ACC112 (cell line): Measurements from ENCODE around the gene PLCB3.

Experiments
- H2AFZ ChIP-seq: fragments of 200-600 bp; sonication (generic); one replicate; pipeline ENCODE4 v1.6.0; 2017; ENCODE audit warnings: antibody characterized with exemption, low read length; ENCODE audit not compliant: unreplicated experiment
- H3K27ac ChIP-seq: fragments of 200-600 bp; sonication (generic); 2 replicates; pipeline ENCODE4 v1.5.1; 2014; ENCODE audit warnings: low read depth, mild to moderate bottlenecking, antibody characterized with exemption, low read length, moderate library complexity
- H3K27me3 ChIP-seq: fragments of 200-600 bp; sonication (generic); 2 replicates; pipeline ENCODE4 v1.6.1; 2014; ENCODE audit warnings: mild to moderate bottlenecking, antibody characterized with exemption, low read length, moderate library complexity, mixed read lengths; ENCODE audit not compliant: insufficient read depth
- H3K36me3 ChIP-seq: fragments of 200-600 bp; sonication (generic); 2 replicates; pipeline ENCODE4 v1.6.1; 2016; ENCODE audit warnings: mild to moderate bottlenecking, antibody characterized with exemption, low read length, moderate library complexity, mixed read lengths; ENCODE audit not compliant: insufficient read depth
- H3K4me1 ChIP-seq: fragments of 200-600 bp; sonication (generic); one replicate; pipeline ENCODE4 v1.6.1; 2016; ENCODE audit warnings: low read length, mixed read lengths; ENCODE audit not compliant: insufficient read depth, unreplicated experiment, control insufficient read depth
- H3K4me3 ChIP-seq: fragments of 200-600 bp; sonication (generic); 2 replicates; pipeline ENCODE4 v1.5.1; 2014; ENCODE audit warnings: mild to moderate bottlenecking, low read depth, low read length
- H3K79me2 ChIP-seq: fragments of 200-600 bp; sonication (generic); one replicate; pipeline ENCODE4 v1.6.0; 2016; ENCODE audit warnings: low read length; ENCODE audit not compliant: control insufficient read depth, unreplicated experiment, insufficient read depth

The PLCB3 gene

GRCh38 chr11:64284962-64285884 is 33.9 kb downstream of the PLCB3 start, which contains the start of gene GPR137:
Gene GPR137 (plus strand): TSS chr11:64285848. CDS start chr11:64286525, 677 bp downstream.
- Histone ChIP-seq H3K27me3 (no peaks in the 10 kb centered on the region), H3K4me3 (peak within 1 kb of the TSS; percentile 82), H3K36me3 (no peaks in the 10 kb centered on the region), H3K4me1 (no peaks in the 10 kb centered on the region), H3K27ac (peak within 1 kb of the TSS; percentile 92), H2AFZ (peak within 1 kb of the TSS; percentile 57), H3K79me2 (peaks cover 12% of the 10 kb centered on the region)

- no peaks in the 10 kb centered on the region for H3K4me1 ChIP-seq
- H2AFZ ChIP-seq: no peak overlapping the region
- H3K27ac ChIP-seq: 0 out of 2 replicates have a peak overlapping the region, but pooled peaks have one; percentile 92
- H3K79me2 ChIP-seq: peaks cover 12% of the 10 kb centered on the region
- peak overlapping the region; percentile 82 for H3K4me3 ChIP-seq
- peaks cover 9% of the 10 kb centered on the region for H3K27me3 ChIP-seq
- H3K36me3 ChIP-seq: no peaks in the 10 kb centered on the region
These were observed 34.8 kb downstream of the PLCB3 start for GRCh38 chr11:64285885-64286800.

- peaks cover 12% of the 10 kb centered on the region for H3K79me2 ChIP-seq
- H3K36me3 ChIP-seq: no peaks in the 10 kb centered on the region
- H3K4me3 ChIP-seq: peak overlapping the region; percentile 82; the same call in 1 of the 2 replicates
- no peaks in the 10 kb centered on the region for H3K4me1 ChIP-seq
- peaks cover 16% of the 10 kb centered on the region for H3K27me3 ChIP-seq
- H3K27ac ChIP-seq: no peak overlapping the region
- H2AFZ ChIP-seq: no peak overlapping the region
These were observed 35.5 kb downstream of the PLCB3 start for GRCh38 chr11:64286801-64287159.

GRCh38 chr11:64287676-64288352 is 36.5 kb downstream of the PLCB3 start:
- no peak overlapping the region for H3K4me3 ChIP-seq
- peaks cover 26% of the 10 kb centered on the region for H3K27me3 ChIP-seq
- no peaks in the 10 kb centered on the region for H3K4me1 ChIP-seq
- no peak overlapping the region for H2AFZ ChIP-seq
- peaks cover 12% of the 10 kb centered on the region for H3K79me2 ChIP-seq
- no peak overlapping the region for H3K27ac ChIP-seq
- no peaks in the 10 kb centered on the region for H3K36me3 ChIP-seq

GRCh38 chr11:64288353-64288750 is 37.0 kb downstream of the PLCB3 start:
- no peaks in the 10 kb centered on the region for H3K4me1 ChIP-seq

GRCh38 chr11:64289002-64289564 is 37.8 kb downstream of the PLCB3 start:
- H3K4me1 ChIP-seq: no peaks in the 10 kb centered on the region
- H2AFZ ChIP-seq: no peak overlapping the region
- H3K27me3 ChIP-seq: peaks cover 38% of the 10 kb centered on the region
- peaks cover 2% of the 10 kb centered on the region for H3K79me2 ChIP-seq
- H3K27ac ChIP-seq: no peak overlapping the region
- no peak overlapping the region for H3K4me3 ChIP-seq
- H3K36me3 ChIP-seq: no peaks in the 10 kb centered on the region

More at GRCh38 chr11:64288353-64288750, 37.0 kb downstream of the PLCB3 start:
- Histone ChIP-seq H3K27ac (no peak overlapping the region), H3K36me3 (no peaks in the 10 kb centered on the region), H2AFZ (no peak overlapping the region), H3K4me3 (no peak overlapping the region), H3K79me2 (peaks cover 7% of the 10 kb centered on the region), H3K27me3 (peaks cover 31% of the 10 kb centered on the region)

GRCh38 chr11:64290352-64291261 is 39.3 kb downstream of the PLCB3 start:
- H3K4me1 ChIP-seq: no peaks in the 10 kb centered on the region
- H3K4me3 ChIP-seq: no peak overlapping the region
- H3K79me2 ChIP-seq: no peaks in the 10 kb centered on the region
- H3K27ac ChIP-seq: no peak overlapping the region
- H3K36me3 ChIP-seq: no peaks in the 10 kb centered on the region
- no peak overlapping the region for H2AFZ ChIP-seq
- peaks cover 47% of the 10 kb centered on the region for H3K27me3 ChIP-seq

GRCh38 chr11:64291262-64291751 is 40.0 kb downstream of the PLCB3 start, which contains the start of gene KCNK4:
Gene KCNK4 (plus strand): TSS chr11:64291302. CDS start chr11:64293019, 1,717 bp downstream.
- H3K4me3 ChIP-seq: peak within 1 kb of the TSS; percentile 60; the same call in 1 of the 2 replicates
- peaks cover 50% of the 10 kb centered on the region for H3K27me3 ChIP-seq

GRCh38 chr11:64291752-64292459 is 40.6 kb downstream of the PLCB3 start:
- Histone ChIP-seq H2AFZ (no peak overlapping the region), H3K27me3 (peaks cover 56% of the 10 kb centered on the region), H3K36me3 (no peaks in the 10 kb centered on the region), H3K4me1 (no peaks in the 10 kb centered on the region), H3K79me2 (no peaks in the 10 kb centered on the region), H3K27ac (no peak overlapping the region), H3K4me3 (peak overlapping the region; percentile 60; the same call in 1 of the 2 replicates)

More at GRCh38 chr11:64291262-64291751, 40.0 kb downstream of the PLCB3 start, which contains the start of gene KCNK4:
- Histone ChIP-seq H2AFZ (no peak within 1 kb of the TSS), H3K36me3 (no peaks in the 10 kb centered on the region), H3K27ac (no peak within 1 kb of the TSS), H3K4me1 (no peaks in the 10 kb centered on the region), H3K79me2 (no peaks in the 10 kb centered on the region)
